ENCODE data around the gene HPS4.

The HPS4 gene

GRCh38 chr22:26496456-26496855 is 12.9 kb upstream of the HPS4 start:
- no peak for DNase-seq (ENCODE audit: low read depth)

GRCh38 chr22:26494506-26494905 is 10.9 kb upstream of the HPS4 start:
- no peak for DNase-seq (ENCODE audit: low read depth)

DNA sequence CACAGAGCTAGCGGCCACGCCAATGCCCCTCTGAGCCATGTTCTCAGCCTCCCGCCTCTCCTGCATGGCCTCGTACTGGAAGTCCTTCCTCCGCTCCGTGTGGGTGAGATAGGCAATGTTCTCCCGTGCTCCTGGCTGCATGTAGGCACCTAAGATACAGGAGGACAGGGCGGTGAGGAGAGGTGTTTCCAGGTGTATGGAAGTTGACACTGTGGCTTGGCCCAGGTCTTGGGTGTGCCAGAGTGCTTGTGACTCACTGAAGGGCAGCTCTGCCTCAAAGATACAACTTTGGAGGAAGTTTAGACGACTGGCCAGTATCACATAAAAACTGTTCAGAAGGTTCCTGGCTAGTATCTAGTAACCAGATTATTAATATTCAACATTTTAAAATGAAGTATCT is 8.6 kb upstream of the HPS4 start:
- DNase-seq (ENCODE audit: low read depth), result no peak

DNA sequence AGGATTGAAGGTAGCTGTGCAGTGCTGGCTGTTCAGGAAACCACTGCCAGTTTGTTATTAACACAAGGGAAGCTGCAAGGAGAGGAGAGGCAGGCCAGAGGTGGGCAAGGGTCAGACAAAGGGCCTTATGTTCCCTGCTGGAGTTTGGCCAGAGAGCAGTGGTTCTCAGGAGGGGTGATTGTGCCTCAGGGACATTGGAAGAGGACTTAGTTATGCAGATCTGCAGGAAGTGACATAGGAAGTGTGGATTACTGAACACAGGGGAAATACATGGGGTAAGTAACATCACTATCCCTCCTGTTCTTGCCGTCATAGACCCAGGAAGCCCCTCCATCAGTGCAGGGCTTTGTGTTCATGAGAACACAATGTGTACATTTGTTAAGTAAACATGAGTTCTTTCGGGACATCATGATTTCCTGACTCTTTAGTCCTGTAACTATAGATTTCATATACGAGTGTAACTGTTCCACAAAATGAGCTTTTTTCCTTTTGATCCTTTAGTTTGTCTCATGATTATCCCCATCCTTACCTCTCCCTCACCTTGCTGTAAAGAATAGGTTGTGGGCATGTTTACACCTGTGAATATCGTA is 6.0 kb upstream of the HPS4 start:
- DNase-seq (ENCODE audit: low read depth), result no peak

DNA sequence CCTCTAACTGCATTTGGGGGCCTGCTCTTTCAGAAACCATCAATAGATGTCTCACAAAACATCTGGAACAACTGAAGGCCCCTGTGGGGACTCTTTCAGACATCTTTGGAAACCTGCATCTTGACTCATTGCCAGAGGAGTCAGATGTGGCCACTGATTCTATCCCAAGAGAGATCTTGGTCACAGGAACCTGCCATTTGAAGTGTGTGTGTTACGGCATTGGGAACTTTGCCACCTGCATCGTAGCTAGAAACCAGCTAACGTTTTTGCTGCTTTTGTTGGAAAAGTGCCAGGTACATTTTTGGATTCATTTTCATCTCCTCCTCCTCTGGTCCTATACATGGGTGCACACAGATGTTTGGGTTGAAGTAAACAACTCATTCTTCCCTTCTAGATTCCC is 4.4 kb upstream of the HPS4 start:
- no peak for DNase-seq (ENCODE audit: low read depth)

- no peak for DNase-seq (ENCODE audit: low read depth)
Observed at GRCh38 chr22:26486394-26486793, 2.8 kb upstream of the HPS4 start.

- DNase-seq (ENCODE audit: low read depth), result no peak
Observed at GRCh38 chr22:26485806-26486390, 2.3 kb upstream of the HPS4 start.

DNA sequence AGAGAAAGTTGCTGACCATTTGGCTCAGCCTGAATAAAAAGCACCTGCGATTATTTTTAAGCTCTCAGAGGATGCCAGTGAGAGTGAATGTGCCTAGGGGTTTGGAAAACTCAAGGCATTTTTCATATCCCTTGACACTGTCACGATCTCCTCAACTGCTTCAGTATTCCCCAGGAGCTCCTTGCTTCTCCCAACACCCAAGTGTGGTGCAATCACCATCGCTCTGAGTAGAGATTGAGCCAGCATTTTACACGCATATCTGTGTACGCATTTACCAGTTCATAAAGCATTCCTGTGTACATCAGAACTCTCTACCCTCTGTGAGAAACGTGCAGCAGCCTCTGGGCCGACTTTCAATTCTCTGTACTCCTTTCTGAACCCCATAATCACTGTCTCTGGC is 1.4 kb upstream of the HPS4 start:
- no peak for DNase-seq (ENCODE audit: low read depth)

DNA sequence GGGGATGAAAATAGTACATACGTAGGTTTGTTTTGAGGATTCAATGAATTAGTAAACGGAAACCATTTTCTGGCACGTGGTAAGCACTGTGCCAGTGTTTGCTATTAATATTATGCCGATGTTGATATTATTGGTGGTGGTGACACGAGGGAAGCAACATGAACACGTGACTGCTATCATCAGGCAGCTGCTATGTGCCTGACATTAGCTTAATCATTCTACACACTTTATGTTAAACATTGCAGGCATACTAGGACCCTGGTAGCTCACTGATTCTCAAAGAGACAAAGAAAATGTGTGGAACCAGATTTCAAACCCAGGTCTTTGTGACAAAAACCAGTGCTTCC is 750 bp upstream of the HPS4 start:
- DNase-seq (ENCODE audit: low read depth), result no peak

DNA sequence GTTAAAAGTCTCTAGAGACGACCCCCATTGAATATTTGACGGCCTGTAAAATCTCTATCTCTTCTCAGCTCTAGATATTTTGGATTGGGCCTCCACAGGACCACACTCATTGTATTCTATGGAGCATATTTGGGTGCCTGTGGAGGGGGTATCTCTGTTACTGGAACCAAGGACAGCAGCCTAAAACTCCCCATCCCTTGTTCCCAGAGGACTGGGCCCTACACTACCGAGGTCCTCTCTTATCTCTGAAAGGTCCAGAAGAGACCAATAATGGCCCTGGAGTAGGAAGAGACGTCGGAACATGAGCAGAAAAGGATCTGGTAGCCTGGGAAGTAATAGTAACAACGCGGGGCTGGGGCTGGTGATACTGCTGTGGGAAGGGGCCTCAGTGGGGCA is 542 bp downstream of the HPS4 start:
- DNase-seq (ENCODE audit: low read depth), result no peak

DNA sequence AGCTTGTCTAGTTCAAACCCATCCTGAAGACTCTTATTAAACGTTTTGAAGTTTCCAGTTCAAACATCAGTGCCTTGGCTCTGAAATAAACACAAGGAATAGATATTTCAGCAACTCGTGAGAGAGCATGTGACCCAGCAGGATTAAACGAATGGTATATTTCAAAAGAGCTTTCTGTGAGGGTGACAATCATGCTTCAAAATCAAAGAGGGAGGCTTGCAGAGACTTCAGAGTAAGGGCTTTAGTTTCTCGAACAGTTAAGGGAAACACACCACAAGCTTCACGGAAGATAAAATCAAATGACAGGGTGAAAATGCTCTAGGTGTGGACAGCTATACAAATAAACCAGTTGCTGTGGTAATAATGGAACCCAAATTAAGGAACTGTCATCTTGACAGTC is 1.4 kb downstream of the HPS4 start:
- no peak for DNase-seq (ENCODE audit: low read depth)

DNA sequence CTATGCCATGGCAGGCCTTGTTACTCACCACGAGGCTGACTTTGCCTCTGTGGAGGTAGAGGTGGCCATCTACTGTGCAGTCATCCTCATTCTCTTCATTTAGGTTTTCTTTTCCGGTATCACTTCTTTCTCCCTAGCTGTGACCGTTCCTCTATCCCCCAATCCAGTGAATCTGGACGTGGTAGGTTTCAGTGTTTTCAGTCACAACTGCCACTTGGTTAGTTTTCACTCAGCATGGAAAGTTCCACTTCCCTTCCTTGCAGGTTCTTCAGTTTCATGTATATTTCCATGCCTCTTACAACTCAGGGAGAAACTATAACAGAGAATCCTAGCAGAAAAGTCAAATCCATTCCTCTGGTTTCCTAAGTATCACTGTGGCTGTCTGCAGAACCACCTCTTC is 1.9 kb downstream of the HPS4 start:
- DNase-seq (ENCODE audit: low read depth), result no peak

DNA sequence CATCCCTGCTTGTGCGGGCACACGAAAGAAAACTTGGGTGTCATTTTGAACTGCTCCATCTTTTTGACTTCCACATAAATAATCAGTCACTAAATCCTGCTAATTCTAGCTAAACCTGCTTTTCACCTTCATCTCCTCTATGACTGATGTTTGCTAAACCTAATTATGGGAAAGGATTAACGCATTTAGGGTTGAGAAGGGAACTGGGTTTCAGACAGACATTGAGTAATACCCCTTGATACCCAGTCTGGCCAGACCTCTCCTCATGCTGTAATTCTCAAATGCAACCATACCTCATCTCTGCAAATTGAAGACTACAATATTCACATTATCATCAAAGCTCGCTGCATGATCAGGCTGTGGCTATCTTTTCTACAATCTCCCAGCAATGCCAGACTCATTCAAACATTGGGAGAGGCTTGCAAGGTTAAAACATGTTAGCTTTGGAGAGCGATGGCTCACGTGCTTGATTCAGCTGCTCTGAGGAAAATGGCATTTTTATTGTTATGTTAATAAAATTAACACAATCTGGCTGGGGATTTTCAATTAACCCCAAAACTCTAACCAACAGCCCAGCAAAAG is 2.4 kb downstream of the HPS4 start:
- DNase-seq (ENCODE audit: low read depth), result no peak

DNA sequence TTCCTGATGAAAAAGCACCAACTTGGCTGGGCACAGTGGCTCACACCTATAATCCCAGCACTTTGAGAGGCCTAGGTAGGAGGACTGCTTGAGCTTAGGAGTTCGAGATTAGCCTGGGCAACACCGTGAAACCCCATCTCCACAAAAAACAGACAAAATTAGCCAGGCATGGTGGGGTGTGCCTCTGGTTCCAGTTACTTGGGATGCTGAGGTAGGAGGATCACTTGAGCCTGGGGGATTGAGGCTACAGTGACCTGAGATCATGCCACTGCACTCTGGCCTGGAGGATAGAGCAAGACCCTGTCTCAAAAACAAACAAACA is 3.0 kb downstream of the HPS4 start:
- DNase-seq (ENCODE audit: low read depth), result no peak

- DNase-seq (ENCODE audit: low read depth), result no peak
Observed at GRCh38 chr22:26479792-26480610, 3.6 kb downstream of the HPS4 start.

- DNase-seq (ENCODE audit: low read depth), result no peak
Observed at GRCh38 chr22:26479043-26479791, 4.4 kb downstream of the HPS4 start.

DNA sequence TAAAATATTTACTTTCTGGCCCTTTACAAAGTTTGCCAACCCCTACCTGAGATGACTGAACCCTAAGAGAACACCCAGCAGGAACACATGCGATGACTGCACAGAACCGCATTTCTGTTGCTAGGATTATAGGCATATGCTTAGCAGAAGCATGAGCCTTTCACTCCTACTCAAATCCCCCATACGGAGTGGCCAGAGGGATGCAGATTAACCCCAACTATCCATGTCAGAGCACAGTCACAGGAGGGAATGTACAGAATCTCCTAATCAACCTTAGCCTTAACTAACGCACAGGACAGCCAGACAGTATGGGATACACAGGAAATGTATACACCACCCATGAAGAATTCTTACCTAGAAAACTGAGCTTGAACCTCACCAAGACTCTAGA is 6.2 kb downstream of the HPS4 start:
- no peak for DNase-seq (ENCODE audit: low read depth)

GRCh38 chr22:26476705-26477340 is 6.8 kb downstream of the HPS4 start:
- DNase-seq (ENCODE audit: low read depth), result no peak

DNA sequence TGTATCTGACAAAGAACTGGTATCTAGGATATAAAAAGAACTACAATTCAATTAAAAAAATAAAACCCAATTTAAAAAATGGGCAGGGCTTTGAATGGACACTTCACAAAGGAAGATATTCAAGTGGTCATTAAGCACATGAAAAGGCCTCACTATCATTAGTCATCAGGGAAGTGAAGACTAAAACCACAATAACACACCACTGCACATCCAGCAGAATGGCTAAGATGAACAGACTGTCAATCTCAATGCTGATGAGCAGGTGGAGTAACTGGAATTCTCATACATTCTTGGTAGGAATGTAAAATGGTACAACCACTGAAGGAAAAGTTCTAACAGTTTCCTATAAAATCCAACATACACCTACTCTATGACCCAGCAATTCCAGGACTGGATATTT is 8.9 kb downstream of the HPS4 start:
- no peak for DNase-seq (ENCODE audit: low read depth)

- DNase-seq (ENCODE audit: low read depth), result no peak
Observed at GRCh38 chr22:26471522-26471921, 12.1 kb downstream of the HPS4 start.

GRCh38 chr22:26470807-26471206 is 12.8 kb downstream of the HPS4 start:
- no peak for DNase-seq (ENCODE audit: low read depth)

DNA sequence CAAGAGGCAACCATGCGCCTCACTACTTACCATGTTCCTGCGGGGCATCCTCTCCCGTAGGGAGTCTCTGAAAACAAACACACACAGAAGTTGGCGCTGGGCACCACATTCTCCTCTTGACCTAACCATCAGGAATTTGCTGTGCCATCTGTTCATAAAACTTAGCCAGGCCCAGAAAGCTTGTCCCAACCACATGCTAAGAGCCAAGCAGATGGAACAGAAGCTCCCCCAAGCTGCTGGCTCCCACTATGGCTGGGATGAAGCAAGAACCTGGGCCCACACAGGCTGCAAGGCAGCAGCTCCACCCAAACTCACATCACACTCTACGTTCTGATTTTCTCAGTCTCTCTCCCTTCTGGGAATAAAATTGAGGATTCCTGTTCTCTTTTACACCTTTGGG is 17.4 kb downstream of the HPS4 start:
- DNase-seq (ENCODE audit: low read depth), result no peak

Data from activated T-cell treated with anti-CD3 and anti-CD28 coated beads for 24 hours (primary cell).